Measurements from ENCODE around the gene DGKQ. TPM values are rescaled to one million over a fixed set of nuclear protein-coding genes. Genes with fewer than 3 reads are reported as not detected.
"Not testable (repeated sequence)": the region's sequence is repeated elsewhere in the genome, so short reads cannot be mapped to it uniquely, and the experiment has no call there.

The DGKQ gene
- total and polyA plus RNA-seq, 2 experiments from 2014 or later = 4.0 to 22.4 TPM

DNA sequence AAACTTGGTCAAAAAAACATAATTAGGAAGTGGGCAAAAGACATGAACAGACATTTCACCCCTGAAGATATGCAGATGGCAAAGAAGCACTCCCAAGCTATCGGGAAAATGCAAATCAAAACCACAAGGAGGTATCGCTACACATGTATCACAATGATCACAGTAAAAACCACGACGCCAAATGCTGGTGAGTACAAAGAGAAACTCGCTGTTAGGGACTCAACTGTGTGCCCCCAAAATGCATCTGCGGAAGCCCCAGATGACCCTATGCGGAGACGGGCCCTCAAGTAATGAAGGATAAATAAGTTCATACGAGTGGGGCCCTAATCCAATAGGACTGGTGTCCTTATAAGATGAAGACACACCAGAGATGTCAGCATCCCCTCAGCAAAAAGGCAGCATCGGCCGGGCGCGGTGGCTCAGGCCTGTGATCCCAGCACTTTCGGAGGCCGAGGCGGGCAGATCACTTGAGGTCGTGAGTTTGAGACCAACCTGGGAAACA is 51.5 kb downstream of the DGKQ start:
- no peak overlapping the region for H3K4me2 ChIP-seq
- no peaks in the 10 kb centered on the region for H3K9me2 ChIP-seq (ENCODE audit: insufficient read depth)
- Mint-ChIP-seq H3K36me3 (ENCODE audit: low read depth) (no peaks in the 10 kb centered on the region; the same call in 2 of the 3 replicates), H3K27ac (no peak overlapping the region), H3K9me3 (no peaks in the 10 kb centered on the region), H3K4me1 (peaks cover 21% of the 10 kb centered on the region), H3K27me3 (ENCODE audit: insufficient read depth, low read depth, poor library complexity) (peaks cover 8% of the 10 kb centered on the region), H3K4me3 (no peak overlapping the region)
- no peaks in the 10 kb centered on the region for H3K36me3 ChIP-seq (ENCODE audit: insufficient read depth)
- no peak for ATAC-seq
- DNase-seq (ENCODE audit: low spot score) = no peak
- peaks cover 94% of the 10 kb centered on the region for H3K79me2 ChIP-seq (replicated peaks; ENCODE audit: insufficient read depth)
- peaks cover 42% of the 10 kb centered on the region for H4K20me1 ChIP-seq (replicated peaks; ENCODE audit: insufficient read depth)
- H3K4me3 ChIP-seq = no peak overlapping the region
- no peaks in the 10 kb centered on the region for H3K4me1 ChIP-seq (ENCODE audit: insufficient read depth)
- H3F3A ChIP-seq (replicated peaks; ENCODE audit: low read depth) = no peaks in the 10 kb centered on the region
- H3K27ac ChIP-seq (ENCODE audit: low read depth) = no peak overlapping the region; the same call in 1 of the 2 replicates
- no peaks in the 10 kb centered on the region for H3K27me3 ChIP-seq (ENCODE audit: insufficient read depth)
- H2AFZ ChIP-seq = no peak overlapping the region
- TF ChIP-seq JUNB (IDR thresholded peaks at IDR 0.05; ENCODE audit: unreplicated experiment) (no peak), EZH2 (IDR thresholded peaks at IDR 0.05; ENCODE audit: low read depth, unreplicated experiment) (no peak), POLR2AphosphoS5 (IDR thresholded peaks at IDR 0.05; ENCODE audit: low read depth) (no peak), ETS1 (IDR thresholded peaks at IDR 0.05) (no peak)

DNA sequence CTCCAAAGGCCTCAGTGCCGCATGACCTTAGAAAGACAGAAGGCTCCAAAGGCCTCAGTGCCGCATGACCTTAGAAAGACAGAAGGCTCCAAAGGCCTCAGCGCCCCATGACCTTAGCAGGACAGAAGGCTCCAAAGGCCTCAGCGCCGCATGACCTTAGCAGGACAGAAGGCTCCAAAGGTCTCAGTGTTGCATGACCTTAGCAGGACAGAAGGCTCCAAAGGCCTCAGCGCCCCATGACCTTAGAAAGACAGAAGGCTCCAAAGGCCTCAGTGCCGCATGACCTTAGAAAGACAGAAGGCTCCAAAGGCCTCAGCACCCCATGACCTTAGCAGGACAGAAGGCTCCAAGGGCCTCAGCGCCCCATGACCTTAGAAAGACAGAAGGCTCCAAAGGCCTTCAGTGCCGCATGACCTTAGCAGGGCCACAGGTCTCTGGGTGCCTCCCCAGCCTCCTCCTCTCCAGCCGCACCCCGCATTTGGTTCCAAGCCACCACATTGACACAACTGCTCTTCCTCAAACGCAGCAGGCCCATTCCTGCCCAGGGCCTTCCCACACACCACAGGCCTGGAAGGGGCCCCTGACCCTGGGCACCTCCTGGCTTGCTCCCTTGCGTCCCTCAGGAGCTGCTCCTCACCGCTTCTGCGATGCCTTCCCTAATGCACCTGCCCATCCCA is 54.2 kb downstream of the DGKQ start:
- not testable (repeated sequence) for H3K4me3 ChIP-seq; H3K9me3 Mint-ChIP-seq; H3K4me2 ChIP-seq; H3K9me2 ChIP-seq (ENCODE audit: insufficient read depth); H2AFZ ChIP-seq; H3K36me3 ChIP-seq (ENCODE audit: insufficient read depth); H3K27ac ChIP-seq (ENCODE audit: low read depth); H3K4me1 Mint-ChIP-seq; H3K4me3 Mint-ChIP-seq; H3F3A ChIP-seq (replicated peaks; ENCODE audit: low read depth); H3K36me3 Mint-ChIP-seq (ENCODE audit: low read depth); H3K27me3 Mint-ChIP-seq (ENCODE audit: insufficient read depth, low read depth, poor library complexity); H3K27me3 ChIP-seq (ENCODE audit: insufficient read depth); ATAC-seq; H3K4me1 ChIP-seq (ENCODE audit: insufficient read depth); DNase-seq (ENCODE audit: low spot score)
- Histone ChIP-seq H3K79me2 (replicated peaks; ENCODE audit: insufficient read depth) (peaks cover 89% of the 10 kb centered on the region), H4K20me1 (replicated peaks; ENCODE audit: insufficient read depth) (peaks cover 47% of the 10 kb centered on the region; the same call in 1 of the 2 replicates)
- H3K27ac Mint-ChIP-seq = 0 out of 2 replicates have a peak overlapping the region, but pooled peaks have one; percentile 0

- H3K4me3 ChIP-seq; H3F3A ChIP-seq (replicated peaks; ENCODE audit: low read depth); H3K27ac Mint-ChIP-seq; DNase-seq (ENCODE audit: low spot score); H3K4me3 Mint-ChIP-seq; H3K27me3 Mint-ChIP-seq (ENCODE audit: insufficient read depth, low read depth, poor library complexity); H3K9me2 ChIP-seq (ENCODE audit: insufficient read depth); H3K36me3 Mint-ChIP-seq (ENCODE audit: low read depth); H3K27ac ChIP-seq (ENCODE audit: low read depth); H3K36me3 ChIP-seq (ENCODE audit: insufficient read depth); H3K27me3 ChIP-seq (ENCODE audit: insufficient read depth); H3K4me1 Mint-ChIP-seq; H3K4me2 ChIP-seq; H3K9me3 Mint-ChIP-seq; ATAC-seq; H3K4me1 ChIP-seq (ENCODE audit: insufficient read depth); H2AFZ ChIP-seq: not testable (repeated sequence)
- peaks cover 41% of the 10 kb centered on the region; the same call in 1 of the 2 replicates for H4K20me1 ChIP-seq (replicated peaks; ENCODE audit: insufficient read depth)
- peaks cover 84% of the 10 kb centered on the region for H3K79me2 ChIP-seq (replicated peaks; ENCODE audit: insufficient read depth)
Observed at GRCh38 chr4:918591-918990, 54.8 kb downstream of the DGKQ start.

Data from GM23338 (cell line).